HG03064 (cell line): Measurements from ENCODE around the gene DNAJC30.
"Not testable (repeated sequence)": the region's sequence is repeated elsewhere in the genome, so short reads cannot be mapped to it uniquely, and the experiment has no call there.

Experiments used
- ATAC-seq: cut with Tn5 transposase; IDR thresholded peaks from one replicate; pipeline ENCODE4 v1.9.1; 2021; ENCODE audit warnings: low read depth; ENCODE audit not compliant: unreplicated experiment

The DNAJC30 gene

GRCh38 chr7:73683788-73684693 lies 788 bp upstream of the DNAJC30 start:
- no peak for ATAC-seq

DNA sequence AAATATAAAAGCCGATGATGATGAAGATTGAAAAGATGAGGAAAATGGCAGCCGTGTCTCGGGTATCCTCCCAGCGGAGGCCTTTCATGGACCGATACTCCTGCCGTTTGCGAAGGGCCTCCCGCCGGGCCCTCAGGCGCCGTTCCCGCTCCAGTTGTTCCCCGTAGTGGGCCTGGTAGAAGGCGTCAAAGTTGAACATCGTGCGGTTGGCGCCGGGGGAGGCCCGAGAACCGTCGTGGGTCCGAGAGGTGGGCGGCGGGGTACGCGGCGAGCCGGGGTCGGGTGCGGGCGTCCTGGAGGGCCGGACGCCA lies 553 bp downstream of the DNAJC30 start:
- ATAC-seq = peak; percentile 12

DNA sequence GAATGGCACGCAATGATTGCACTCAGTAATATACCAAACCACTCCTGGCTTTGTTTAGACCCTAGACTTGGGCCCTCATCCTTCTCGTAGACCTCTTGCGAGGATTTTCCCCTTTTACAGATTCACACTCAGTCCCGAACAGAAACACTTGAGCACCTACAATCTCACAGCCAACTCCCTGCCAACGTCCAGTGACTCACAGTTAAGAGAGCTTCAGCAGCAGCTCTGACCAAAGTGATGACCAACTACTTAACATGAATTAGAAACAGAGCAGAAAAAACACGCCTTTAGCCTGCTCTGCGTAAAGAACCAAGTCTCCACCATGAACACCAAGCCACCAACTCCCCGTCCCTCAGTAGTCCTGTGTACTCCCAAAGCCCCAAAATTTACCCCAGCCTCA lies 2.2 kb downstream of the DNAJC30 start:
- no peak for ATAC-seq

GRCh38 chr7:73680501-73680900 lies 2.8 kb downstream of the DNAJC30 start:
- no peak for ATAC-seq

DNA sequence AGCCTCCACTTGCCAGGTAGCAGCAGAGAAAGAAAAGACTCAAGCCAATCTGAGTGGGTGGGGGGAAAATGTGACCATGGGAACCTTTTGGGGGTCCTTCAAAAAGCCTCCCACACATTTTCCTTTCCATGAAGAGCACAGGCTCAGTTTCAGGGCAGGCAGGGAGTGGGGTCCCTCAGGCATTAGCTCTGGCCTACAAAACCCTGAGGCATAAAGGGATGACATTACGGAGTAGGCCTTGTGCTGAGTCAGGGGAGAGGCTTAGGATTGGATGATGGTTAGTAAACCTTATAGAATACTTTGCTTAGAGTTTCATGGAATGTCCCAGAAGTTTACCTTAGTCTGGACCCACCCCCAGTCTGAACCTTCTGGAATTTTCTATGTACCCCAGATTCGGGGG lies 3.5 kb downstream of the DNAJC30 start:
- no peak for ATAC-seq

DNA sequence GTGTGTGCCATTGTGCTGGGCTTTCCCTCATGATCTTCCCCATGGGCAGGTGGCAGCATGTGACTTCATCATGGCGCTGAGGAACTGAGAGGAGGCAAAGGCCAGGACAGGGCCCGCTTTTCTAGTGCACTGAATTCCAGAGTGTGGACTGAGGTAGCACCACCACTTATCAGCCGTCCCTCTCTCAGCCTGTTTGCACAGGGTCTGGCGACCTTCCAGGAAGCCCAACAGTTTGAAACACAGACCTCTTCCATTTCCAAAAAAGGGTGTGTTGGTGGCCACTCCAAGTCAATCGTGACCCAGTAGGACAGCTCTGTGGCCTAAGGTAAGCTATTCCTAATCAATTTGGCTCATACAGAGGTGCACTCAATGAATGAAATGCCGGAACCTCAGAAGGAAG lies 4.4 kb downstream of the DNAJC30 start:
- ATAC-seq = no peak

- not testable (repeated sequence) for ATAC-seq
These were observed 7.2 kb downstream of the DNAJC30 start for GRCh38 chr7:73676062-73676461.

DNA sequence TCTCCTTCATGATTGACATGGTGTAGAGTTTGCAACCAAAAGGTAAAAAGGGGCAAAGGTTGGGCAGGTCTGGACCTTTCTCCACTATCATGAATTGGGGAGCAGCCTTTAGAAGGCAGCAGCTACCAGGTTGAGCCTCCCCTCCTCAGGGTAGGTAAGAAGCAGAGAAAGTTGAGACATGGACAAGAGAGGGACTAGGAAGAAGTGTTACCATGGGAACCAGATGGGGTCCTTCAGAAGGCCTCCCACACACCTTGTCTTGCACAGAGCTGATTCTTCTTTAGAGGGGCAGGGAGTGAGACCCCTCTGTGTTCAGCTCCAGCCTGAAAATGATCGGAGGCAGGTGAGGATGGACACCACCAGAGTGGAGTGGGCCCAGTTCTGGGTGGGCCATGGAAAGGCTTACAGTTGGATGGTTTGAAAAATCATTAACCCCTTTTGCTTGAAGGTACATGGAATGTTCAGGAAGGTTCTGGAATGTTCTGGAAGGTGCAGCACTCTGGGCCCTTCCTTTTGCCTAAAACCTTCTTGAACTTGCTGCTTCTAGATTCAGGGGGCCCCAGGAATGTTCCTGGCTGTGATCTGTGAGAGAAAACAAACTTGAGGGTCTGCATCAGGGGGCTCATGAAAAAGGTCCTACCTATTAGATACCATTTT lies 8.7 kb downstream of the DNAJC30 start:
- ATAC-seq = no peak

GRCh38 chr7:73671857-73672445 lies 11.3 kb downstream of the DNAJC30 start:
- no peak for ATAC-seq

- no peak for ATAC-seq
These were observed 12.0 kb downstream of the DNAJC30 start for GRCh38 chr7:73671322-73671661.

- no peak for ATAC-seq
These were observed 13.3 kb downstream of the DNAJC30 start for GRCh38 chr7:73669858-73670385.

DNA sequence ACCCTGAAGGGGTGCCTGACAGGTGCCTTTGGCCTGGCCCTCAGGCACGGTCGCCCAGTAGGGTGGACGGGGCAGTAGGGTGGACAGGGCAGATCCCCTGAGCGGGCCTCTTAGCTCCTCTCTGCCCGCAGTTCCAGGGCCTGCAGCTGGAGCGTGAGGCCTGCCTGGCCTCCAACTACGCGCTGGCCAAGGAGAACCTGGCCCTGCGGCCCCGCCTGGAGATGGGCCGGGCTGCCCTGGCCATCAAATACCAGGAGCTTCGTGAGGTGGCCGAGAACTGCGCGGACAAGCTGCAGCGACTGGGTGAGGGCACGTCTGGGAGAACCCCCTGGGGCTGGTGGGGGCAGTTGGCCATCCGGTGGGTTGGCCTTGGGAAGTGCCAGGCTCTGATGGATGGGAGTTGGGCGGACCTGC lies 14.0 kb downstream of the DNAJC30 start:
- no peak for ATAC-seq

- no peak for ATAC-seq
These were observed 14.4 kb downstream of the DNAJC30 start for GRCh38 chr7:73668886-73669230.

GRCh38 chr7:73668103-73668885 lies 15.0 kb downstream of the DNAJC30 start:
- peak; percentile 11 for ATAC-seq

DNA sequence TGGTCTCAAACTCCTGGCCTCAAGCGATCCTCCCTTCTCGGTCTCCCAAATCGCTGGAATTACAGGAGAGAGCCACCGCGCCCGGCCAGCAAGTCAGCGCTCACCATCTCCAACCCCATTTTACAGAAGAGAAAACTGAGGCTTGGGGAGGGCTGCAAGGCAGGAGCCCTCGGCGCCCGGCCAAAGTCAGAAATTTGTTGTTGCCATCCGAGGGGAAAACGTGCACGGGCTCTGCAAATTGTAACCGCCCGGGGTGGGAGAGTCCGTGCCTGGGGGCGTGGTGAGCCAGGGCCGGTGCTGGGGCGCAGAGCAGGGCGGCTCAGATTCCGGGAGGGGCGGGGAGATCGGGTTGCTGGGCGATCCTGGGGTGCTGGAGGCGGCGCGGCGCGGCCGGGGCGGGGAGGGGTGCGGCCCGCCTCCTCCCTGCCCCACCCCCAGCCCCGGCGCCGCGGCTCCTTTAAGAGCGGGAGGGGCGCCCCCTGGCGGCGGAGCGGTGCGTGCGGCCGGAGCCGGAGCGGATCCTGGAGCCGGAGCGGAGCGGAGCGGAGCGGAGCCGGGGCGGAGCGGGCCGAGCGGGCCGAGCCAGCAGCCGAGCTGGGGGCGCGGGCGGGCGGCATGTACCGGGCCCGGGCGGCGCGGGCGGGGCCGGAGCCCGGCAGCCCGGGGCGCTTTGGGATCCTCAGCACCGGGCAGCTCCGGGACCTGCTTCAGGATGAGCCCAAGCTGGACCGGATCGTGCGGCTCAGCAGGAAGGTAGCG lies 15.7 kb downstream of the DNAJC30 start, which contains the start of gene VPS37D:
Gene VPS37D, plus strand, starts transcription at position 488 of the 759 bp plus-strand sequence. Its CDS starts 128 bp downstream, at position 616.
- peak; percentile 88 for ATAC-seq

DNA sequence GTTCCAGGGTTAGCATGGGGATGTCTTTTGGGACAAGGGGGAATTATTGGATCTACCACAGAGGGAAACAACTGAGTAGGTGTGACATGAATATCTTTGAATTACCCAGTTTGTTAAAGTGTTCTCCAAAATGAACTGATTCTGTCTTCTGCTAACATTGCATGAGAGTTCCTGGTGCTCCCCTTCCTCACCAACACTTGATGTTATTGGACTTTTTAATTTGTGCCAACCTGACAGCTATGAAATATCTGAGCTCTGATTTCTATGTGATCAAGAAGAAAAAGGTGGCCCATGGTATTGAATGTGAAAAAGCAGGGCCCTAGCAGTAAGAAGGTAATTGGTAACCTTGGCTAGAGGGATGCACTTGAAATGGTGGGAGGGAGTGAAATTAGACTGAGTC lies 20.2 kb downstream of the DNAJC30 start:
- ATAC-seq = no peak

- ATAC-seq = not testable (repeated sequence)
These were observed 22.7 kb downstream of the DNAJC30 start for GRCh38 chr7:73660594-73660993.

DNA sequence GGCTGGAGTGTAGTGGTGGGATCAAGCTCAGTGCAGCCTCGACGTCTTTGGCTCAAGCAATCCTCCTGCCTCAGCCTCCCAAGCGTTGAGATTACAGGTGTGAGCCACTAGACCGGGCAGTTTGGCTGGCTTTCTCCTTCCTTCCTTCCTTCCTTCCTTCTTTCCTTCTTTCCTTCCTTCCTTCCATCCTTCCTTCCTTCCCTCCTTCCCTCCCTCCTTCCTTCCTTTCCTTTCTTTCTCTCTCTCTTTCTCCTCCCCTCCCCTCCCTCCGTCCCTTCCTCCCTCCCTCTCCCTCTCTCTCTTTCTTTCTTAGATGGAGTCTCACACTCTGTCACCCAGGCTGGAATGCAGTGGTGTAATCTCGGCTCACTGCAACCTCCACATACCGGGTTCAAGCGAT lies 23.3 kb downstream of the DNAJC30 start:
- no peak for ATAC-seq

- not testable (repeated sequence) for ATAC-seq
These were observed 27.9 kb downstream of the DNAJC30 start for GRCh38 chr7:73655309-73655708.

DNA sequence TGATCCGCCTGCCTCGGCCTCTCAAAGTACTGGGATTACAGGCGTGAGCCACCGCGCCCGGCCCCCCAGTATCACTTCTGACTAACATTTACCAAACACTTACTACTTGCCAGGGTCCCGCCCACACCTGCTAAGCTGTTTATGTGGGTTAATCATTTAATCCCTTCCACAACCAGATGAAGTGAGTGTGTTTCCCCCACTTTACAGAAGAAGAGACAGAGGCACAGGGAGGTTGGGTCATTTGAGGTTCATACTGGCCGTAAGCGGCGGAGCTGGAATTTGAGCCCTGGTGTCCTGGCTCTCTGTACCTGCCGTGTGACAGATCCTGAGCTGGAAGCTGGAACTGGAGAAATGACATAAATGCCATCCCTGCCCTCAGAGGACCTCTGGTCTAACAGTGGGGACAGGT lies 30.7 kb downstream of the DNAJC30 start:
- ATAC-seq = no peak
